SKM-1 treated with dmso at 0.1 percent for 144 hours (cell line): ENCODE results near the gene AP1S1.

Source experiments
- DNase-seq: peaks from one replicate; lab custom pipeline; 2025; ENCODE audit not compliant: unreplicated experiment; lab: John Stamatoyannopoulos, UW

Gene AP1S1

DNA sequence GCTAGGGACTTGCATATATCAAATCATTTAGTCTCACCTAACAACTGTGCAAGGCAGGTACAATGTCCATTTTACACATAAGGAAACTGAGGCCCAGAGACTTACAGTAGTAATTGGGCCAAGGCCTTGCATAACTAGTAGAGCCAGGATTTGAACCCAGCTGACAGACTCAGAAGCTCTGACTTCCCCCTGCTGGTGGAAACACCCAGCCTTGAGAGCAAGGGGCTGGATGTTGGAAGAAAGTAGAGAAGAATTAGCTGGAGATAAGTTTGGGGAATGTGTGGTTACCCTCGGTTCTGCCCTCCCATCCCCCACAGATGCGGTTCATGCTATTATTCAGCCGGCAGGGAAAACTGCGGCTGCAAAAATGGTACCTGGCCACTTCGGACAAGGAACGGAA lies 2.0 kb downstream of the AP1S1 start:
- DNase-seq: no peak

DNA sequence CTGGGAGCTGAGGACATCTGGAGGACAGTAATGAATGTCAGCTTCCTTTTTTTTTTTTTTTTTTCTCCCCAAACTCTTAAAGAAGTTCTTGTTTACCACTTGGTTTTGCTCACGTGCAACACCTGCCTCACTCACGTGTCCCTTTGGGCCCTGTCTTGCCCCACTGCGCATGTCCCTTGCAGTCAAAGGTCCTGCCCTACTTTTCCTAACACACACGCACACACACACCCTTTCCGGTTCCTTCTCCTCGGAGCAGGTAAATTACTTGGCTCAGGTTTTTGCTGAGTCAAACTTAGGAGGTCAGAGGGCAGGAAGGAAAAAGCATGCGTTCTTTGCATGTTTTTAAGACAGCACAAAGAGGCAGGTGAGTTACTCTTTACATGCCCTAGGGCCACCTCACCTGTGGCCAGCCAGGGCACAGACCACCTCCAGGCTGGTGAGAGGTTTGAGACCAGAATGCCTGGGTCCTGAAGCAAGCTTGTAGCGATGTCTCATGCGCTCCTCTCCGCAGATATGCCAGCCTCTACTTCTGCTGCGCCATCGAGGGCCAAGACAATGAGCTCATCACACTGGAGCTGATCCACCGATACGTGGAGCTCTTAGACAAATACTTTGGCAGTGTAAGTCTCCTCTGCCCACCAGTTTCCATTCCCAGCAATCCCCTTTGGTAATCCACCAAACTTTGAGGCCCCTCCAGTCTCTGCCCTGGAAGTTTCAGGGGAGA lies 2.8 kb downstream of the AP1S1 start:
- DNase-seq: no peak

DNA sequence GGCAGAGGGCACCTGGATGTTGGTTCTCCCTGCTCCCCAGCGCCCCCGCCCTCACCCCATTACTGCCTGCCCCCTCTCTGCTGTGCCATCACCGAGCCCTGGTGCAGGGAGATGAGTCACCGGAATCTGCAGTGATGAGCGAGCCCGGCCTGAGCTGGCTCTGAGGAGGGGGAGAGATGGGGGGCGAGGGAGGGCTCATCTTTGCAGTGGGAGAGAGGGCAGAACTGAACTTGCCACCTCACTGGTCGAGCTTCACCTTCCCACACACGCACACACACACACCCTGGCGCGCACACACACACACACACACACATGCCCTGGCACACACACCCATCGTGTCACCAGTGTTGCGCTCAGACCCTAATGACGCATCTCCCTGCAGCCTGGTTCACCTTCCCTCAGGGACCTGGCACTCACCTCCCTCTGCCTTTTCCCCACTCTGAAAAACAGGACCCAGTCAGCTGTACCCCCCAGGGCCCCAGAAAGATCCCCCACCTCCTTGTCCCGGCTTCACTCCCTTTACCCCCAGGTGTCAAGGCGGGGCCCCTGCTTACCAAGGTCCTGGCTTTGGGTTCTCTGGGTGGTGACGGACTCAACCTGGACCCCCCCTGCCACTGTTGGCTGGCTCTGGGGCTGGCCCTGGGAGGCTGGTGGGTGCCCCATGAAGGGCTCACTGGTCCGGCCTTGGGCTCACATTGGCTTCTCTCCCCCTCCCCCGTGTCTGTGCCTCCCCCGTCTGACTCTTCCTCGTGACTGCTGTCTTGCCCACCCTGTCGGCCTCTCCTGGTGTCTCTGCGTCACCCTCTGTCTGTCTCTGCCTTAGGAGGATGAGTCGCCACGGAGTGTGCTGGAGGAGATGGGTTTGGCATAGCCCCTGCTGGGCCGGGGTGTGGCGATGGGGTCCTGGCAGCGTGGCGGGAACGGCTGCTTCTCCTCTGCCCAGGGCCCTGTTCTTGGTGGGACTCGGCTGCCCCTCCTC lies 5.7 kb downstream of the AP1S1 start:
- DNase-seq: no peak

DNA sequence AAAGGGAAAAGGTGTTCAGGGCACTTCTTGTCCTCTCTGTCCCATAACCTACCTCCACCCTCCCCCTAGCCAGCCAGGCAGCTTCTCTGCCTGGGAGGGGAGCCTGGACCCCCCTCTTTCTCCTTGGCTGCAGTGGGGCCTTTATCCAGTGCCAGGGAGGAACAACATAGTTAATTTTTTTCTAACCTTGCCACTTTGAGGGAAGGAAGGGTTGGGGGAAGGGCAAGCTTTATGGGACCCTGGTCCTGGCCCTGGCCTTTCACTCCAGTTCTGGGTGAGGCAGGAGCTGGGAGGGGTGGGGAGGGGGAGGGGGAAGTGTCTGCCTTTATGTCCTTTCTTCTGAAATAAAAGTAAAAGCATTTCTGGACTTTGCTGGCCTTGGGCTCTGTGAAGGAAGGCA lies 6.6 kb downstream of the AP1S1 start:
- DNase-seq: no peak

DNA sequence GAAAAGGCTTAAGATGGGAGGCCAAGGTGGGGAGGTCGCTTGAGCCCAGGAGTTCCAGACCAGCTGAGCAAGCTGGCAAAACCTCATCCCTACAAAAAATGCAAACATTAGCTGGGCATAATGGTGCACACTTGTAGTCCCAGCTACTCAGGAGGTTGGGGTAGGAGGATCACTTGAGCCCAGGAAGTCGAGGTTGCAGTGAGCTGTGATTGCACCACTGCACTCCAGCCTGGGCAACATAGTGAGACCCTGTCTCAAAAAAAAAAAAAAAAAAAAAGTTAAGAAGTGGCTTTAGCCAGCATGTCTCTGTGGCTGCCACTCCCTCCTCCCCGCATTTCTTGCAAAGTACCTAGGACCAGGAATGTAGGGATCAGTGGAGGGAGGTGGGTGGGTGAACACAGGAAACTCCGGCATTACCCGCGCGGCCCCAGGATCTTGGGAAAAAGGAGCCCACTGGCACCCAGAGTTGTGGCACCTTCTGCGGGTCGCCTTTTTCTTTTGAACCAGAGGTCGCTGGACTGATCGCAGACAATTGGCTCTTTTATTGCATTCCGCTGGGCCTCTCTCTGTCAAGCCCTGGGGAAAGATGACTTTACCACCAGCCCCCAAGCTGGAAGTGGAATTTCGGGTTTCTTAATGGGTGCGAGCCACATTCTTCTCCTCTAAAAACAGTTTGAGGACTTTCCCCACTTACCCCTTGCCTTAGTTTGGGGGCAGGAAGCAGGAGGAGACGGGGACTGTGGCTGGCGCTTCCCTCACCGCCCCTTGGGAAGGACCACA lies 7.6 kb downstream of the AP1S1 start:
- no peak for DNase-seq

DNA sequence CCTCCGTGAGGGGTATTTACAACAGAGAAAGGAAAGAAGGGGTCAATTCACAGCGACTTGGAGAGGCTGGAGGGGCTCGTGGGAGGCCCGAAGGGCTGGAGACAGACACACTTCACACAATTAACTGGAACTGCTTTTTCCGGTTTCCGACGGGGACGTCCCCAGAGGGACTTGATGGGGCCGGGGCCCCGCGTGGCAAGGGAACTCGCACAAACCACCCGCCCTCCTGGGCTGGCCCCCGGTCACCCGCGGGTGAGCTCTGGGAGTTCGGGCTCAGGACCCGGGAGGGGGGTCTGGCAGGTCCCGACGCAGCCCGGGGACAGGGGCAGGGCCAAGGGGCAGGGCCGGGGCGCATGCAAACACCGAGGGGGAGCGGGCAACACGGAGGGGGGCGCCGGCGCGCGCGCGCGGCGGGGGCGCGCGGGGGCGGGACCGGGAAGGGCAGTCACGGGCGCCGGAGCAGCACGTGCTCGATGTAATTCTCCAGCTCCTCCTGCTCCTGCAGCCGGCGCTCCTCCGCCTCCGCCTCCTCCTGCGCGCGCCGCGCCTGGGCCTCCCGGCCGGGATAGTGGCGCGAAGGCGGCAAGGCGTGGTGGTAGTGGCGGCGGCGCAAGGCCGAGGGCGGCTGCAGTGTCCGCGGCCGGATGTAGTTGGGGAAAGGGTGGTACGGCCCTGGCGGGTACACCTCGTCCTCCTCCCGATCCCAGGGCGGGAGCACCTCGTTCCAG lies 8.4 kb downstream of the AP1S1 start:
- peak; percentile 36 for DNase-seq

DNA sequence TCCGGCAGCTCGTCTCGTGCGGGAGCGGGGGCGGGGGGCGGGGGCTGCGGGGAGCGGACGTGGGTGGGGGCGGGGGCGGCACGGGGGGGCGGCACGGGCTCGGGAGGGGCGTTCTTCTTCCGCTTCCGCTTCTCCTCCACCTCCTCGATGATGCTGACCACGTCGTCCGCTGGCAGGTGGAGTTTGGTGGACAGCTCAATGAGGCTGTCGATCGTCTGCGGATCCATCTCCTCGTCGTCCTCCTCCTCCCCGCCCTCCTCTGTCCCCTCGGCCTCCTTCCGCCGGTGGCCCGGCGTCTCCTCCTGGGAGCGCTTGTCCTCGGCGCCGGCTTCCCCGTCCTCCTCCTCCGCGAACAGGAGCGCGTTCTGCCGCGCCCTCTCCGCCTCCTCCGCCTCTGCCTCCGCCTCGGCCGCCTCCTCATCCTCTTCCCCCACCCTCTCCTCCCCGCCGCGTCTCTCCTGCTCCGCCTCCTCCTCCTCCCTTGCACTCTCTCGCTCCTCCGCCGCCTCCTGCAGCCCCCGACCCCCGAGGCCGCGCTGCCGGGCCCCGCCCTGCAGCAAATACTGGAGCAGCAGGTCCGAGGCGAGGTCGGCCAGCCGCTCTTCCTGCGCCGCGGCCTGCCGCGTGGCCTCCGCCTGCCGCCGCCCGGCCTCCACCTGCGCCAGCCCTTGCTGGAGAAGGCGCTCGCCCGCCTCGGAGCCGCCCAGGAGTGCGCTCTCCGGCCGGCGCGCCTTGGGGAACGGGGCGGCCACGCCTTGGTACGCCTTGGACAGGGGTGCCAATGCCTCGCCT lies 9.2 kb downstream of the AP1S1 start:
- DNase-seq: no peak

DNA sequence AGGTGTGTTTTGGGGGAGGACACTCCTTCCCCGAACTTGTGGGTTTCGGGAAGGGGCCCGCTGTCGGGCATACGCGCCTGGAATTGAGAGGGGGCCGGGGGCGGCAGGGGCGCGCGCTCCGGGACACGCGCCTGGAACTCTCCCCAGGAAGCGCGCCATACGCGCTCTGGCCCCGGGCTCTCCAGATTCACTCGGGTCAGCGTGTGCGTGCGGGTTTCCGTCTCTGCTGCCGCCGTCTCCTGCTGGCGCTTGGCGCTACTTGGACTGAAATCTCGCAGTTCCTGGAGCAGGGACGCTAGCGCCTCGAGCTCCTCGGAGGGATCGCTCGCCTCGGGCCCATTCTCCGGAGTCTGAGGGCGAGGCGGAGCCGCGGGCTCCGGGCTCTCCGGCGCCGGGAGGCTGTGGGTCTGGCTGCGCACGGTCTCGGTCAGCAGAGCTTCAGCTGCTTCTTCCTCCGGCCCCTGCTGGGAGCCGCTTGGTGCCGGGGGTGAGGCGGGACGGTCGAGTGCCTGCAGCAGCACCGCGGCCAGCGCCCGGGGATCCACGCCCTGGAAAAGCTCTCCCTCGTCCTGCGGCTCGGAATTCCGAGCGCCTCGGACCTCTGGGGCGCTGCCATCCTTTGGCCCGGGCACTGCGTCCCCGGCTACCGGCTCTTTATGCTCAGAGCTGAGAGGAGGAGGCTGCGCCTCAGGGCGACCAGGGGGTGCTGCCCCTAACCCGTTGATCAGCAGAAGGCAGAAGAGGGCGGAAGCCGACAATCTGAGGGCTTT lies 10.0 kb downstream of the AP1S1 start:
- no peak for DNase-seq

DNA sequence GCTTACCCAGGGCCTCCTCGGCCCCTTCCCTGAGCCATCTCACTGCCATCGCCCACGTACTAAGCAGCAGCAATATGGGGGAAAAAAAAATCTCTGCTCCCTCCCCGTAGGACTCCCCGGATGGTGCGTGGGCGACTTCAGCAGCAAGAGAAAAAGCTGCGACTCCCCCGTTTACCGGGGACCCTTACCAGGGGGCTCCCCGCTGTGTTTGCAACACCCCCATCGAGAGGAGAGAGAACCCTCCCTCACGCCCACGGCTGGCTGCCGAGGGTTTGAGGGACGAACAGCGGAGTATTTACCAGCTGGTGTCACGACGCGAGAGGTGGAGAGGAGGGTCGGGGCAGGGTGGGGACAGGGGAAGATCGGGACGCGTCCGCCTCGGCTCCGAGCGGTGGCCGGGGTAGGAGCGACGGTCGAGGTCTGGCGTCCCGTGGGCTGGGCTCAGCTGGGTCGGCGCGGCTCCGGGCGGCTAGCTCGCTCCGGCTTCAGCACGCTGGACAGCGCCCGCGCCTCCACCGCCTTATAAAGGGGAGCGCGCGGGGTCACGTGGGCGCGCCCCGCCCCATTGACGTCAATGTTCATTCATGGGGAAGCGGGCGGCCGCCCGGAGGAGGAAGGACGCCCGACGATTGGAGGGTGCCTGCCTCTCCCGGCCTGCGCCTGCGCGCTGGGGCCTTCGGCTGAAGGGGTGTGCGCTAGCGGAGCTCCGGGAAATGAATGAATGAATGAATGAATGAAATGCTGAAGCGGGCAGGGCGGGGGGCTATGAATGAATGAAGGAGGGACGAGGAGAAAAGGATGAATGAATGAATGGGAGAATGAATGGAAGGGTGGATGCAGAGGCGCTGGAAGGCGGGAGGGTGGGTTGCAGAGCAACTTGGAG lies 11.0 kb downstream of the AP1S1 start, which contains the start of gene VGF:
TSS of gene VGF (minus strand) at position 495 of the 883 bp plus-strand sequence. CDS start 726 bp downstream, outside the sequence.
- peak; percentile 77 for DNase-seq

DNA sequence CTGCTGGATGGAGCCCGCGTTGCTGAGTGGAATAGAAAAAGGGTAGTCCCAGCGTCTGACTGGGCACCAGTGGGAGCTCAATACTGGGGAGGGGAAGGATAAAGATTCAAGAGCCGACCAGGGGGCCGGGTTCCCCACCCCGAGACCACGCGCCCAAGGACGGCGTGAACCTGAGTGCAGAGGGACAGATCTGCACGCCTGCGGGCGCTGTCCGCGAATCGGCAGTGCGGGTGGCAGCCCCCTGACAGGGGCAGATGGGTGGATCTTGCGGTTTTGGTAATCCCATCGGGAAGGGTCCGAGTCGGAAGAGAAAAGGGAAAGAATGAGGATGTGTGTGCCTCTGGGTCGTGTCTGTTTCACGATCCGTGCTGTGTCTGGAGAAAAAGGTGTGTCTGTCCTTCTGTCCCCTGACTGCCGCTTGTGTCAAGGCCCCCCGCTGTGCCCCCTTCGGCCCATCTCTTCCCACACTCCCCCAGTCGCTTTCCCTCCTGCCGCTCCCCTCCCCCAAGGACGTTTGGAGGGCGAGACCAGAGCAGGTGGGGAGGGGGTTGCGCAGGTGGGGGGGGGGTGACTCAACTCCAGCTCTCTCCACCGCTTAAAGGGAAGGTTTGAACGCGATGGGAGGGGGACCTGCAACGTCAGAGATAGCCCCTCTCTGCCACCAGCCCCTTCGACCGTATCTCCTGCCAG lies 11.8 kb downstream of the AP1S1 start:
- no peak for DNase-seq

DNA sequence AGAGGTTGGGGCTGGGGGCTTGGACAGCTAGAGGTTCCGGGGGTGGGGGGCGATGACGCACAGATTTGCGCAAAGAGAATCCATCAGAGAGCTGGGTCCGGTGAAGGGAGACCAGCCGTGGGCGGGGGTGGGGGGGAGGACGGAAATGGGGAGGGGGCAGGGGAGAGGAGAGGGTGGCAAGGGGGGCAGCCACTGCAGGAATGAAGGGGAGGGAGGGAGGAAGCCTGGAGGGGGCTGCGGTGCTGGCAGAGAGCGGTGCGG lies 12.3 kb downstream of the AP1S1 start:
- no peak for DNase-seq

DNA sequence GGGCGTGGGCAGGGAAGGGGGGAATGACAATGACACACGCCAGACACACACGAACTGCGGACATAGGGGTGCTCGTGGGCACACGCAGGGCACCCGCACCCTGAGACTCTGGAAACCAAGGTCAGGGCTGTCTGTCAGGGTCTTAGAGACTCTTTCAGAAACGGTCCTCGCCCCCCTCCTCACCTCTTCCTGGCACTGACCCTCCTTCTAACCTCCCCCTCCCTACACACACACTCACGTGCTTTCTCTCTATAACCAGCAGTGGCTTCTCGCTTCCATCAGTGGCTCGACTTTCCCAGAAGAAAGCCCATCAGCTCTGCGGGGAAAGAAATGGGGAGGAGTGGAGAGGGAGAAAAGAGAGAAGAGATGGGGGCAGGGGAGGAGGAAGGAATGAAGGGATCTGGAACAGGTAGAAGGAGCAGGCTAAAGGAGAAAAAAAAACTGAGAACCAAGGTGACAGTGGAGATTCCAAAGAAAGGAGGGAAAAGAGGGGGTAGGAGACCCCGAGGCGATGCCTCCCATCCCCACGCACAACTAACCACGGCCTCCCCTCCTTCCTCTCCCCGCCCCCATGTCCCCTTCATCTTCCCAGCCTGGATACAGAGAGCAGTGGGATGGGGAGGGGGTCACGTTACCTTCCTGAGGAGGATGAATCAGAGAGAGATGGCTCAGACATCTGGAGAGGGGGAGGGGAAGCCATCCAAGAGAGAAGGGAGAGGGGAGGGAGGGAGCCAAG lies 12.8 kb downstream of the AP1S1 start:
- DNase-seq: no peak

DNA sequence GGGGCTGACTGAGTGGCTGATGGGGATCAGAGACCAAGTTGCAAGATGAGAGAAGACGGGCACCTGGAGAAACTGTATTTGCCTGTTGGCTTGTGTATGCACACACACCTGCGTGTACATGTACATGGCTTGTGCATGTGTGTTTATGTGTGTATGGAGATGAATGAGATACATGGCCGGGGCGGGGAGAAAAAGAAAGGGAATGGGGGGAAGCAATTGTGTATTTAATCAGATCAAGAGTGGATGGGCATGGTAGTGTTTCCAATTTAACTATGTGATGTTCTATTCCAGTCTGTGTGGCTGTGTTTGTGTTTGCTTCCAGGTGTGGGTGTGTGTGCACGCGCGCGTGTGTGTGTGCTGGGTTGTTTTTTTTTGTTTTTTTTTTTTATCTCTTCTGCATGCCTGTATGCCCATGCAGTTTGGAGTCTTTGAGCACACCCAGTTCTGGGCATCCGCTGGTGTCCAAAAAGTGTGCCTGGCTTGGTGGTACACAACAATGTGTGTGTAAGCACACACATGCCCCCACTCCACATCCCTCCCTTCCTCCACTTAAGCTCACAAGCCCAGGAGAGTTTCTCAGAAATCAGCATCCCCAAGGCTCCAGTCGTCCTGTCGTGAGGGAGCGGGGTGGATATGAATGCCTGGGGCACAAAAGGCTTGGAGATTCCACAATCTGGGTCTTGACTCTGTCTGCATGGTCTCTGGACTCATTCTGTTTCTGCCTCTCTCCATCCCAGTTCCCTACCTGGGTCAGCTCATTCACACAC lies 13.6 kb downstream of the AP1S1 start:
- DNase-seq: no peak

DNA sequence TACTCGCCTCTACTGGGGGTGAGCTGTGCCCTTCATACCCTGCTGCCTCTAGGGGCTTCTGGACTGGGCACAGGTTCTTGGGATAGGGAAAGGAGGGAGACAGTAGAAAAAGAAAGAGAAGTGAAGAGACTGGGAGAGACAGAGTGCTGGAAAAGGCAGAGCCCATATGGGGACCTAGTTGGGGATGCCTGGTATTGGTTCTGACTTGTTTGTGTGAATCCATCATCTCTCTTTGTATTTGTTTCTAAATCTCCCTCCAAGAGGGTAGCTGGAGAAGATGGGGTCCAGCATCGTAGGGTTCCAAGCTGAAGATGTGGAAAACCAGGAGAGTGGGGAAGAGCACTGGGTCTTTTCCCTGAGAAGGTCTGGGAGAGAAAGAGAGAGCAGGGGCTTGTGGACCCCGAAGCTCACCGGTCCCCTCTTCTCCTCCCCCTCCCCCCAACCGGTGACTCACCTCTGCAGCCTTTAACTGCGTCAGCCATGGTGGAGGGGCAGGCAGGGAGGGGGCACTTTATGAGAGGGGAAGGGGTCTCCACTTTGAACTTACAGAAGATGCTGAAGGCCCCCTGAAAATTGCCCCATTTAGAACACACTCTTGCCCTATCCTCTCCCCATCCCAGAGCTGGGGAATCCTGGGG lies 14.3 kb downstream of the AP1S1 start:
- DNase-seq: no peak

DNA sequence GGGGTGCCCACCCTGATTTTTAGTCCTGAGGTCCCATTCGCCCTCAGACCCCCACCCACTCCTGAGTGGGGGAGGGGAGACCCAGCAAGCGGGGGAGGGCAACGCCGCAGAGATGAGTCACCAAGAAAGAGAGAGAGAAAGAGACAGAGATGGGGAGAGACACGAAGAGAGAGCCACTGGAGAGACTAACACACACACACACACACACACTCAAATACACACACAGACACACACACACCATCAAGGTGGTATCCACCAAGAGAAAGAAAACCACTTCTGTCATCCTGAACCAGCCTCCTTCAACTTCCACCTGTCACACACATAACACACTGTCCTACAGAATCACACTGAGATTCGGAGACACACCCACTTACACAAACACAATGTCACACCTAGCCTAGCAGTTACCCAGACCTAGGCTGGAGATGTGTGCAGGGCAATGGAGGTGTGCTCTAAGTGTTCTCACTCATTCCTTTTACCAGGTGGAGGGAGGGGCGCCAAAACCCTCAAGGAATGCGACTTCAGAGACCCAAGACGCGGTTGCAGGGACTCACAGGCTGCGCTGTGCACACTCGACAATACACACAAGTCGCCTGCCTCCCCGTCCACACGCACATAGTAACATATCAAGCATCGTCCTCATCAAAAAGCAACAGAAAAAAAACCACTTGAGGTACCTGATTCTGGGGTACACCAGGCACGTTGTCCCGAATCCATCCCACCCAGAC lies 15.0 kb downstream of the AP1S1 start:
- no peak for DNase-seq
